K562 (cell line): ENCODE results near the gene ABITRAM. TPM values are rescaled to one million over a fixed set of nuclear protein-coding genes. Genes with fewer than 3 reads are reported as not detected.

Experiments used
- BMI1 ChIP-seq: fragments of 150-350 bp; IDR thresholded peaks from 2 replicates; pipeline ENCODE4 v1.6.1; 2014; ENCODE audit warnings: low read length
- EGR1 ChIP-seq: fragments of 450-650 bp; conservative IDR thresholded peaks from 2 replicates; pipeline ENCODE4 v1.6.1; 2017; ENCODE audit warnings: mild to moderate bottlenecking
- FOXA3 ChIP-seq, 2 experiments: fragments of 450-650 bp in 1 of 2; sonication (generic) in 1 of 2; formaldehyde crosslinking; IDR thresholded peaks in 1 of 2; conservative IDR thresholded peaks in 1 of 2; 2 replicates each; pipeline versions ENCODE4 v1.4.0 to v1.8.0; 2020 to 2022; ENCODE audit warnings: mild to moderate bottlenecking in 2 of 2, missing genetic modification reagents in 1 of 2
- HLTF ChIP-seq: fragments of 450-650 bp; IDR thresholded peaks from 2 replicates; pipeline ENCODE4 v1.6.1; 2016
- NUFIP1 ChIP-seq: fragments of 450-650 bp; IDR thresholded peaks from 2 replicates; pipeline ENCODE4 v1.6.1; 2018; ENCODE audit not compliant: partially characterized antibody
- TARDBP ChIP-seq: fragments of 450-650 bp; IDR thresholded peaks from 2 replicates; pipeline ENCODE4 v1.6.1; 2016
- TEAD1 ChIP-seq, 2 experiments: fragments of 450-650 bp in 1 of 2; sonication (generic) in 1 of 2; formaldehyde crosslinking; IDR thresholded peaks; 2 replicates each; pipeline versions ENCODE4 v1.4.0 to v1.8.0; 2020 to 2022; ENCODE audit warnings: mild to moderate bottlenecking in 2 of 2, missing genetic modification reagents in 1 of 2
- ZNF175 ChIP-seq: fragments of 200-800 bp; sonication (Bioruptor generic); IDR thresholded peaks from 2 replicates; pipeline ENCODE4 v1.6.1; 2016; ENCODE audit warnings: low read depth, mild to moderate bottlenecking, missing genetic modification characterization, missing compliant biosample characterization
- ZNF609 ChIP-seq: sonication (generic); formaldehyde crosslinking; IDR thresholded peaks from 2 replicates; pipeline ENCODE4 v1.8.1; 2023; ENCODE audit warnings: missing genetic modification reagents, mild to moderate bottlenecking, borderline replicate concordance
- polyA plus RNA-seq, 8 experiments: library from polyadenylated mRNA; depleted of rRNA in 4 of 8; stranded (reverse) in 5 of 8; unstranded in 3 of 8; fragments of >200 nt; fragmentation: Nextera tagmentation in 2 of 8; fragmentation: Illumina TruSeq in 1 of 8; extraction: Ambion mirVana in 2 of 8; extraction: Trizol in 1 of 8; gene quantifications; 2 replicates each; pipeline versions ENCODE4 v1.2.1 to v1.2.3, GENCODE V29; 2011 to 2014; ENCODE audit warnings: inconsistent platforms in 1 of 8, missing spikeins in 1 of 8
- total RNA-seq, 7 experiments: library from RNA; depleted of rRNA in 6 of 7; stranded (reverse); fragments of >200 nt in 6 of 7; fragmentation: Illumina TruSeq in 2 of 7; extraction: Trizol in 2 of 7; gene quantifications; 2 replicates each; pipeline versions ENCODE4 v1.2.1 to v1.2.3, GENCODE V29; 2011 to 2021; ENCODE audit warnings: low replicate concordance in 1 of 7
- TF ChIP-seq, protein P1 (sequence below): IDR thresholded peaks from 2 replicates; pipeline ENCODE4 v1.6.1; 2011; ENCODE audit warnings: borderline replicate concordance, low read depth, mild to moderate bottlenecking, moderate library complexity, low read length; ENCODE audit not compliant: insufficient read depth, poor library complexity, severe bottlenecking
- TF ChIP-seq, protein P2 (sequence below): IDR thresholded peaks from 2 replicates; pipeline ENCODE4 v1.6.1; 2012; ENCODE audit warnings: low read depth, low read length, improper control_type of control experiment, borderline replicate concordance

The ABITRAM gene
- total and polyA plus RNA-seq, 9 of the 15 experiments (the other 6 are each of a cell fraction or from before 2014, with no cell fraction given) = 8.9 to 47.6 (median 28.4) TPM

- TF ChIP-seq TARDBP (no peak), EGR1 (no peak), FOXA3 (CRISPR knock-in tag; conservative IDR thresholded peaks at IDR 0.05 in 1 of 2, IDR thresholded peaks at IDR 0.05 in 1 of 2) (peak in 1 of 2 experiments; percentile 72; a peak in 2 of 4 replicates), HLTF (no peak), ZNF609 (no peak), TEAD1 (CRISPR knock-in tag; IDR thresholded peaks at IDR 0.05) (0 out of 4 replicates have a peak, but pooled peaks of 1 of the 2 experiments have one; percentile 34), ZNF175 (CRISPR knock-in tag) (no peak), BMI1 (no peak), NUFIP1 (no peak)
- TF ChIP-seq, protein P1, sequence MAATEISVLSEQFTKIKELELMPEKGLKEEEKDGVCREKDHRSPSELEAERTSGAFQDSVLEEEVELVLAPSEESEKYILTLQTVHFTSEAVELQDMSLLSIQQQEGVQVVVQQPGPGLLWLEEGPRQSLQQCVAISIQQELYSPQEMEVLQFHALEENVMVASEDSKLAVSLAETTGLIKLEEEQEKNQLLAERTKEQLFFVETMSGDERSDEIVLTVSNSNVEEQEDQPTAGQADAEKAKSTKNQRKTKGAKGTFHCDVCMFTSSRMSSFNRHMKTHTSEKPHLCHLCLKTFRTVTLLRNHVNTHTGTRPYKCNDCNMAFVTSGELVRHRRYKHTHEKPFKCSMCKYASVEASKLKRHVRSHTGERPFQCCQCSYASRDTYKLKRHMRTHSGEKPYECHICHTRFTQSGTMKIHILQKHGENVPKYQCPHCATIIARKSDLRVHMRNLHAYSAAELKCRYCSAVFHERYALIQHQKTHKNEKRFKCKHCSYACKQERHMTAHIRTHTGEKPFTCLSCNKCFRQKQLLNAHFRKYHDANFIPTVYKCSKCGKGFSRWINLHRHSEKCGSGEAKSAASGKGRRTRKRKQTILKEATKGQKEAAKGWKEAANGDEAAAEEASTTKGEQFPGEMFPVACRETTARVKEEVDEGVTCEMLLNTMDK = no peak
- TF ChIP-seq, protein P2, sequence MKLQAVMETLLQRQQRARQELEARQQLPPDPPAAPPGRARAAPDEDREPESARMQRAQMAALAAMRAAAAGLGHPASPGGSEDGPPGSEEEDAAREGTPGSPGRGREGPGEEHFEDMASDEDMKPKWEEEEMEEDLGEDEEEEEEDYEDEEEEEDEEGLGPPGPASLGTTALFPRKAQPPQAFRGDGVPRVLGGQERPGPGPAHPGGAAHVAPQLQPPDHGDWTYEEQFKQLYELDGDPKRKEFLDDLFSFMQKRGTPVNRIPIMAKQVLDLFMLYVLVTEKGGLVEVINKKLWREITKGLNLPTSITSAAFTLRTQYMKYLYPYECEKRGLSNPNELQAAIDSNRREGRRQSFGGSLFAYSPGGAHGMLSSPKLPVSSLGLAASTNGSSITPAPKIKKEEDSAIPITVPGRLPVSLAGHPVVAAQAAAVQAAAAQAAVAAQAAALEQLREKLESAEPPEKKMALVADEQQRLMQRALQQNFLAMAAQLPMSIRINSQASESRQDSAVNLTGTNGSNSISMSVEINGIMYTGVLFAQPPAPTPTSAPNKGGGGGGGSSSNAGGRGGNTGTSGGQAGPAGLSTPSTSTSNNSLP = peak; percentile 44; the same call in 1 of the 2 replicates
Measured at GRCh38 chr9:108953983-108954574, 19.9 kb downstream of the ABITRAM start (continued).
